Erythroblast (primary cell): ENCODE measurements around the gene IL22RA1.

ENCODE experiments used
- DNase-seq, 2 experiments: peaks; one replicate each; lab custom pipeline; 2025; lab: John Stamatoyannopoulos, UW
- GATA1 ChIP-seq: IDR thresholded peaks from 2 replicates; pipeline ENCODE4 v1.6.1; 2011; ENCODE audit warnings: low read depth, mild to moderate bottlenecking, control low read depth, low read length, moderate library complexity
- POLR2A ChIP-seq: IDR thresholded peaks from 2 replicates; pipeline ENCODE4 v1.6.1; 2011; ENCODE audit warnings: mild to moderate bottlenecking, low read length

IL22RA1 gene

GRCh38 chr1:24108334-24109165, 34.4 kb downstream of the IL22RA1 start:
- no peak for TF ChIP-seq POLR2A
- TF ChIP-seq GATA1 = no peak
- DNase-seq = no peak

- no peak for TF ChIP-seq POLR2A
- TF ChIP-seq GATA1 = no peak
- DNase-seq = no peak
These were observed 35.3 kb downstream of the IL22RA1 start for GRCh38 chr1:24107462-24108138.

DNA sequence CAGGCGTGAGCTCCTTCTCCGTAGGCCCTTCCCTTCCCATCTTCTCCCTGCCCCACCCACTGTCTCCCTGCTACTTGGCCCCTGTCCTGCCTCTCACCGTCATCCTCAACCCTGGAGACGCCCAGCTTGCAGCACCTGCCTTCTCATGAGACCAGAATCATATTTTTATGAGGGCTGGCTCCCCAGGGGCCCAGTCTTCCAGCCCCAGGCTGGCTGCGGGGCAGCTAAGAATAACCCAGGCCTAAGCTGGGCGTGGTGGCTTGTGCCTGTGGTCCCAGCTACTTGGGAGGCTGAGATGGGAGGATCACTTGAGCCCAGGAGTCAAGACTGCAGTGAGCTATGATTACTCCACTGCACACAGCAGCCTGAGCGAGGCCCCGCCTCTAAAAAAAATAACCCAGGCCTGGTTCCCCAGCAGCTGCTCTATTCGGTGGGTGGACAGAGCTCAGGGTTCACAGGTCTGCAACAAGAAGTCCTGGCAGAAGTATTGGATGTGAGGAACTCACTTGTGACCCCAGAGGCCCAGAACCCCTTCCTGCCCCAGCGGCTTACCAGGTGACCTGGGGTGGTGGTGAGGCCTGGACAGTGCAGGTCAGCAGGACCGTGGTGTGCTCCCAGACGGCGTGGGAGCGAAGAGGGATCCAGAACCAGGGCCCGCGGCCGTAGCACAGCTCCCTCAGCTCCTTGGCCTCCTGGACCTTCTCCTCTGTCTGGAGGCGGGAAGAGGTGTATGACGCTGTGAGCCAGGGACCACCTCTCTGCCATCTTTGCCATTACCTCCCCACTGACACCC, 37.4 kb downstream of the IL22RA1 start:
- TF ChIP-seq POLR2A (no peak), GATA1 (no peak)
- DNase-seq = no peak

- TF ChIP-seq POLR2A = no peak
- TF ChIP-seq GATA1 = no peak
- no peak for DNase-seq
These were observed 38.1 kb downstream of the IL22RA1 start for GRCh38 chr1:24104854-24105253.

- TF ChIP-seq POLR2A = no peak
- no peak for TF ChIP-seq GATA1
- no peak for DNase-seq
These were observed 39.1 kb downstream of the IL22RA1 start for GRCh38 chr1:24103879-24104278.

GRCh38 chr1:24103408-24103807, 39.5 kb downstream of the IL22RA1 start:
- DNase-seq = no peak
- TF ChIP-seq GATA1 (no peak), POLR2A (no peak)

DNA sequence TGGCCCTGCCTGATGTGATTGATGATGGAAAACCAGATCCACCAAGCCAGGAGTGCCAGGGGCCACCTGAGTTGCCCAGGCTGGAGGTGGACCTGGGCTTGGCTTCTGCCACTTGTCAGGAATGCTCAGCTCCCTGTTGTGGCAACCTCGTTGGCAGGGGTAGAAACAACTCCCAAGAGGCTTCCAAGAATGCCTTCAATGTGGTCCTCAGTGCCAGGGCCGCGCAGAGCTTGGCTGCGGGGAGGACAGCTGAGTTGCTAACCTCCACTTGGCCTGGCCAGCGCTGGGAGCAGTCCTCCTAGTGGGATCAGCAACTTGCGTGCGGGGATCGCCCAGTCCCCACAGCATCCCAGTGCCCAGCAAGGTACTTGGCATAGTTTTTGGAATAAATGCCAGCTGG, 40.0 kb downstream of the IL22RA1 start:
- no peak for TF ChIP-seq POLR2A
- no peak for DNase-seq

DNA sequence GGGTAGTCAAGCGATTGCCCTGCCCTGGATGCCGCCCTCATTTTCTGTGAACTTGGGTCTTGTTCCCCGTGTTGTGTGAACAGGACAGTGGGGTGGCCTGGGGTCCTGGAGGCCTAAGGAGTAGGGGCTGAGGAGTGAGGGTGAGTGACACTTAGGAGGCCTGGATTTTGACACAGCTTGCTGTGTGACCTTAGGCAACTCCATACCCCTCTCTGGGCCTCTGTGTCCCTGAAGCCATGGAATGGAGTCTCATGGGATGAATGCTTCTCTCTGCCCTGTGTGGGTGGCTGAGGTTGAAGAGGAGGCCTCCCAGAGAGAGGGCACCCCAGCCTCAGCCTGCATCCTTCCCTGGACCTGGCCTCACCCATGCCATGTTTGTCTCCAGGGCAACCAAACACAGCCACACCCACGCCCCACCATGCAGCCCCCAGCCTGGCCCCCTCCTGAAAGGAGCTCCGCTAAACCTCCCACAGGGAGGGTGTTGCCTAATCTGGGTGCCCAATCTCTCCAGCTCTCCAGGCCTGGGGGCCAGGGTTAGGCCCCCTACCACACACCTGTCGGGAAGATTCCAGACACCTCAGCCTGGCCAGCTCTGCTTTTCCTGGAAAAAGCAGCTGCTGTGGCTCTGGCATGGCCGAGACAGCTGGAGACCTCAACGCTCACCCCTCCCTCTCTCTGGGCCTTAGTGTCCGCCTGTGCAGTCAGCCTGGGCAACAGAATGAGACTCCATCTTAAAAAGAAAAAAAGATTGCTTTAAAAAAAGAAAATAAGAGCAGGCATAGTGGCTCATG, 40.9 kb downstream of the IL22RA1 start:
- no peak for TF ChIP-seq POLR2A
- TF ChIP-seq GATA1 = no peak
- no peak for DNase-seq

DNA sequence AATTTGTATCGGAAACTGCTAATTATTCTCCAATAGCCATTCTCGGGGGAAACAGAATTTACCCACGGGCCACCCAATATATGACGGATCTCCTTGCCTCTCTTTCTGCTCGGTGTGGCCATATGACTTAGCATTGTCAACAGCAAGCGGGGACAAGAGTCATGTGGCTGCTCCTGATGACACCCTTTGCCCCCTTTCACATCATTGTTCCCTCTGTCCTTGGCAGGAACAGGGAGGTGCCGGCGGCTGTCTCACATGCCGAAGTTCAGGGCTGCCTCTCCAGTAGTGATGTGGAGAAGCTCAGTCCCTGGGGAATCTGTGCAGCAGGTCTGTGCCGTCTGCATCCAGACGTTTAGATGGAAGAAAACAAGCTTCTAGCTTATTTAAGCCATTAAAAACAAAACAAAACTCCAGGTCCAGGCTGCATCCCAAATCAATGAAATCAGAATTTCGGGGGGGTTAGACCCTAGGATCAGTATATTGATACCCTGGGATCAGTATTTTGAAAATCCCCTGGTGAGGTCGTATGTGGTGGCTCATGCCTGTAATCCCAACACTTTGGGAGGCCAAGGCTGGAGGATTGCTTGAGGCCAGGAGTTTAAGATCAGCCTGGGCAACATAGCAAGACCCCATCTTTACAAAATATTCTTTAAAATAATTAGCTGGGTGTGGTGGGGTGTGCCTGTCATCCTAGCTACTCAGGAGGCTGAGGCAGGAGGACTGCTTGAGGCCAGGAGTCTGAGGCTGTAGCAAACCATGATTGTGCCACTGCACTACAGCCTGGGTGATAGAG, 41.8 kb downstream of the IL22RA1 start:
- no peak for DNase-seq
- no peak for TF ChIP-seq POLR2A
- TF ChIP-seq GATA1 = no peak

DNA sequence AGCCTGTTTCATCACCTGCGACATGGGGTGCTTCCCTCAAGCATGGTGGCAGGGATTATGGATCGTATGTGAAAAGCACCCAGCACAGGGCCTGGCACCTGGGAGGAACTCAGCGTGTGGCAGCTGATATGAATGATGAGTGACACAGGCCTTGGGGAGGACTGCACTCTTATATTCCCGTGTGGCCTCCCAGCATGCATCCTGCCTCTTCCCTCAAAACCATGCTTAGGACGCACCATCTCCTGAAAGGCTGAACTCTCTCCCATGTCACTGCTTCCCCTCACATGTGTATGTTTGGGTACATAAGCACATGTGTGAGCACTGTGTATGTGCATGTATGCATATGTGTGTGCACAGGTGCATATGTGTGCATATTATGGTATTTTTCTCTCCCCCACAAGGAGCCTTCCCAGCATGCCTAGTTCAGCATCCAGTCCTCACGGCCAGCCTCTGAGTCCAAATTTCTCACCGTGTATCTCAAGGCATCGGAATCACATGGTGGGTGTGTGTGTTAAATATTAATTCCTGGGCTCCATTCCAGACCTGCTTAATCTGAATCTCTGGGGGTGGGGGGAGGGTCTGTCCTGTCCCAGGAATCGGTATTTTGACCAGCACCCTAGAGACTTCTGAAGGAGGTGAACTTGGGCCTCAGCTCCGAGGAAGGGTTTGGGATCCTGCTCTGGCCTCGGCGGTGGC, 43.8 kb downstream of the IL22RA1 start:
- no peak for DNase-seq
- TF ChIP-seq GATA1 = no peak
- TF ChIP-seq POLR2A = no peak

DNA sequence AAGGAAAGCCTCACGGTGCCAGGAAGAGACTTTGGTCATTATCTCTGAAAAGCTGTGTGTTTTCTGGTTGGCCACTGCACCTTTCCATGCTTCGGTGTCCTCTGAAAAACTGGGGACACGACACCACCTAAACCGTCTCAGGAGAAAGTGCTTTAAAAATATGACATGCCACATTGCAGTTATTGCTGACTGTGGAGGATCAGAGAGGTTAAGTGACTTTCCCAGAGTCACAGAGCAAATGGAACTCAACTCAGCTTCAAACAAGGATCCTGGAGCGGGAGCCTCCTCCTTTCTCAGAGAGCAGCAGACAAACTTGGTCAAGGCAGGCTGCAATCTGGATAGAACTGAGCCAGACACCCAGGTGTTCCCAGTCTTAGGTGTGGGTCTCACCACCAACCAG, 44.8 kb downstream of the IL22RA1 start:
- TF ChIP-seq POLR2A (no peak), GATA1 (no peak)
- no peak for DNase-seq

DNA sequence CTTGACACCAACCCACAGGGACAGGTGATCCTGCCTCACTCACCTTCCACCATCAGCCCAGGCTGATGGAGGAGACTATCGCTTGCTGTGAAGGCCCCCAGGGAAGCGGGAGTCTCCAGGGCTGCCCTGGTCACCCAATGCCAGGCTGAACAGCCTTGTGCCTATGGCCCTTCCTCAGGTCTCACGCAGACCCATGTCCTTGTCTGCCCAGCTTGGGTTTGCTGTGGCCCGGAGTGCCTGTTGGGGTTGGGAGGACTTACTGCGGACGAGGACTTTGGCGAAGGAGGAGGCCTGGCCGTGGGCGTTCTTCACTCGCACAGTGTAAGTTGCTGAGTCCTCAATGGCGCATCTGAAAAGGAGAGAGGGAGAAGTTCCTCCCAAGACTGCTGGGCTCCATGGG, 45.3 kb downstream of the IL22RA1 start:
- no peak for TF ChIP-seq POLR2A
- no peak for TF ChIP-seq GATA1
- no peak for DNase-seq
